ENCODE results near the gene CRBN. TPM values are rescaled to one million over a fixed set of nuclear protein-coding genes. Genes with fewer than 3 reads are reported as not detected.

Gene CRBN
- total RNA-seq, 2 donors from 2014 or later, result 35.3 to 36.8 TPM

DNA sequence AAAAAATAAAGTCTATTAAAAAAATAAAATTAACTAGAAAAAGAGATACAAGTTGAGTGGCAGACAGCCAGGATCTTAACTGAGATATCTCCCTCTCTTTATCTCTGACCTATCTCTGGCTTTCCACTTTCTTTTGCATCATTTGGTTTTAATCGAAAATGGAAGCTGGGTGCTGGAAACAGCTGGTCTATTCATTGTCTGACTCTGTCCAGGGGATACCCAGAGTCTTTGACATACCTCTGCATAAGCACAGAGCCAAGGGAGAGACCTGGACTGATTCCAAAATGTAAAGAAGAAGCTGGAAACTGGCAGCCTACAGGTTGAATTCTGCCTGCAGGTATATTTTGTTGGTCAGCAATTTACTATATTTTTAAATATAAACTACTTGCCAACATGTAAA, 29.6 kb upstream of the CRBN start:
- Mint-ChIP-seq H3K27me3 (ENCODE audit: insufficient read depth) (peaks cover 12% of the 10 kb centered on the region), H3K36me3 (ENCODE audit: low read depth) (no peaks in the 10 kb centered on the region), H3K4me1 (peaks cover 7% of the 10 kb centered on the region), H3K4me3 (no peak overlapping the region), H3K27ac (no peak overlapping the region), H3K9me3 (peaks cover 5% of the 10 kb centered on the region)
- H3K9ac ChIP-seq (ENCODE audit: extremely low read depth, low read length, poor library complexity, severe bottlenecking), result no peak overlapping the region
- H3K4me1 ChIP-seq (ENCODE audit: control insufficient read depth, insufficient read depth, low read length), result no peaks in the 10 kb centered on the region
- DNase-seq, result no peak
- 98% methylated on average over 1 of the region's 1 CpG; no CpG with 5 or more reads in 1 of the 2 experiments for WGBS, 2 experiments (ENCODE audit: insufficient coverage in 1 of 2, insufficient read length in 1 of 2)
- no peak overlapping the region for H3K27ac ChIP-seq (ENCODE audit: low read depth, low read length)
- H3K36me3 ChIP-seq (ENCODE audit: control insufficient read depth, insufficient read depth, low read length), result no peaks in the 10 kb centered on the region
- H3K27me3 ChIP-seq (ENCODE audit: control insufficient read depth, insufficient read depth, low read length, poor library complexity, severe bottlenecking), result peaks cover 9% of the 10 kb centered on the region
- TF ChIP-seq, protein P1, sequence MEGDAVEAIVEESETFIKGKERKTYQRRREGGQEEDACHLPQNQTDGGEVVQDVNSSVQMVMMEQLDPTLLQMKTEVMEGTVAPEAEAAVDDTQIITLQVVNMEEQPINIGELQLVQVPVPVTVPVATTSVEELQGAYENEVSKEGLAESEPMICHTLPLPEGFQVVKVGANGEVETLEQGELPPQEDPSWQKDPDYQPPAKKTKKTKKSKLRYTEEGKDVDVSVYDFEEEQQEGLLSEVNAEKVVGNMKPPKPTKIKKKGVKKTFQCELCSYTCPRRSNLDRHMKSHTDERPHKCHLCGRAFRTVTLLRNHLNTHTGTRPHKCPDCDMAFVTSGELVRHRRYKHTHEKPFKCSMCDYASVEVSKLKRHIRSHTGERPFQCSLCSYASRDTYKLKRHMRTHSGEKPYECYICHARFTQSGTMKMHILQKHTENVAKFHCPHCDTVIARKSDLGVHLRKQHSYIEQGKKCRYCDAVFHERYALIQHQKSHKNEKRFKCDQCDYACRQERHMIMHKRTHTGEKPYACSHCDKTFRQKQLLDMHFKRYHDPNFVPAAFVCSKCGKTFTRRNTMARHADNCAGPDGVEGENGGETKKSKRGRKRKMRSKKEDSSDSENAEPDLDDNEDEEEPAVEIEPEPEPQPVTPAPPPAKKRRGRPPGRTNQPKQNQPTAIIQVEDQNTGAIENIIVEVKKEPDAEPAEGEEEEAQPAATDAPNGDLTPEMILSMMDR (conservative IDR thresholded peaks at IDR 0.05), result no peak
- no peaks in the 10 kb centered on the region for H3K9me3 ChIP-seq (ENCODE audit: control insufficient read depth, low read length)
- no peak overlapping the region for H3K4me3 ChIP-seq (ENCODE audit: low read length)

DNA sequence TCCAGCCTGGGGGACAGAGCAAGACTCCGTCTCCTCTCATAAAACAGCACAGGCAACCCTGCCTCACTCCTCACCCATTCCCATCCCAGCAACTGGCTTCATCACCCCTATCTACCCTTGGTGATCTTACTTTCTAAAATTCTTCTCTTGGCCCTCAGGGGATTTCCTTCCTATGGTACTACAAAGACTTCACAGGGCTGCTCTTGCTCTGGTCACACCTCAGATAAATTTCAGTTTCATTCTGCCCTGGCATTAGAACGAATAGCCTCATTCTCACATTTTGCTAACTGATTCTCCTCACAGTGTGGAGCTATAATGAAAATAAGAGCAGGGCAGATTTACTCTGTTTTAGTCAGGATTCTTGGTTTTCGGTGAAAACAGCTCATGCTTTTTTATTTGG, 22.1 kb upstream of the CRBN start:
- Mint-ChIP-seq H3K27ac (no peak overlapping the region), H3K9me3 (peaks cover 6% of the 10 kb centered on the region)

DNA sequence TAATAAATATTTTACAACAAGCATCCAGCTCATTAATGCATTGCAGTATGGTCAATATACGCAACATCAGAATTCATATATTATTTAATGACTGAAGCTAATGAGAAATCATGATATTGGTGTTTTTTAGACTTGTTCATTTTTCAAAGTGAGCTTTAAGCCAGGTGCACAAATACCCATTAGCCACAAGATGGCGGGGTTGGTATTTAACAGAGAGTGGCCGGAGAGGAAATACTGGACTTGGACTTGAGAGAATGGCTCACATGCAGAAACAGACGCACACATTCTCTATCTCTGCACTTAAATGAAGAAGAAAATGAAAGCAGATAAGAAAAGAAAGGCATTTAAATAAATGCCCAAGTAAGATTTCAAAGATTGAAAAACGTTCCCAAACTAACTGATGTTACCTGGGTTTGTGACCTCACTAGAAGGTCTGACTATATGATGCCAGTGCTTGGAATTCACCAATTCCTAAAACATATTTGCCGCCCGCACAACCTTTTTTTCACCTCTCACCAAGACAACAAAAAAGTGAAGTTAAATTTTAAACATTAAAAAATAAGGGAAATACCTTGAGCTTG, 21.2 kb upstream of the CRBN start:
- Mint-ChIP-seq H3K27me3 (ENCODE audit: insufficient read depth) (peaks cover 27% of the 10 kb centered on the region), H3K36me3 (ENCODE audit: low read depth) (no peaks in the 10 kb centered on the region), H3K27ac (no peak overlapping the region), H3K4me3 (no peak overlapping the region), H3K9me3 (peaks cover 6% of the 10 kb centered on the region), H3K4me1 (peaks cover 16% of the 10 kb centered on the region)
- DNase-seq, result peak; percentile 80
- WGBS, 2 experiments (ENCODE audit: insufficient coverage in 1 of 2, insufficient read length in 1 of 2), result 14 to 38% methylated on average over 2 to 7 of the region's 7 CpGs
- Histone ChIP-seq H3K9ac (ENCODE audit: extremely low read depth, low read length, poor library complexity, severe bottlenecking) (no peak overlapping the region), H3K36me3 (ENCODE audit: control insufficient read depth, insufficient read depth, low read length) (no peaks in the 10 kb centered on the region), H3K4me1 (ENCODE audit: control insufficient read depth, insufficient read depth, low read length) (no peaks in the 10 kb centered on the region), H3K27me3 (ENCODE audit: control insufficient read depth, insufficient read depth, low read length, poor library complexity, severe bottlenecking) (peaks cover 30% of the 10 kb centered on the region), H3K9me3 (ENCODE audit: control insufficient read depth, low read length) (no peaks in the 10 kb centered on the region), H3K27ac (ENCODE audit: low read depth, low read length) (no peak overlapping the region), H3K4me3 (ENCODE audit: low read length) (no peak overlapping the region)
- TF ChIP-seq, protein P1 (conservative IDR thresholded peaks at IDR 0.05), result peak; percentile 93

More for the DNA sequence above, 22.1 kb upstream of the CRBN start:
- H3K27me3 Mint-ChIP-seq (ENCODE audit: insufficient read depth), result peaks cover 23% of the 10 kb centered on the region
- H3K9me3 ChIP-seq (ENCODE audit: control insufficient read depth, low read length), result no peaks in the 10 kb centered on the region
- TF ChIP-seq, protein P1 (conservative IDR thresholded peaks at IDR 0.05), result no peak
- no peaks in the 10 kb centered on the region for H3K36me3 ChIP-seq (ENCODE audit: control insufficient read depth, insufficient read depth, low read length)
- H3K4me3 Mint-ChIP-seq, result no peak overlapping the region
- no peaks in the 10 kb centered on the region for H3K36me3 Mint-ChIP-seq (ENCODE audit: low read depth)
- H3K4me3 ChIP-seq (ENCODE audit: low read length), result no peak overlapping the region
- peaks cover 27% of the 10 kb centered on the region for H3K27me3 ChIP-seq (ENCODE audit: control insufficient read depth, insufficient read depth, low read length, poor library complexity, severe bottlenecking)
- H3K4me1 ChIP-seq (ENCODE audit: control insufficient read depth, insufficient read depth, low read length), result no peaks in the 10 kb centered on the region
- 91 to 100% methylated on average over 2 to 3 of the region's 3 CpGs for WGBS, 2 experiments (ENCODE audit: insufficient coverage in 1 of 2, insufficient read length in 1 of 2)
- no peak for DNase-seq
- H3K27ac ChIP-seq (ENCODE audit: low read depth, low read length), result no peak overlapping the region
- H3K9ac ChIP-seq (ENCODE audit: extremely low read depth, low read length, poor library complexity, severe bottlenecking), result no peak overlapping the region
- peaks cover 16% of the 10 kb centered on the region for H3K4me1 Mint-ChIP-seq

Measured in endodermal cell (in vitro differentiated cells).